Prostate gland (tissue), 2 donors: ENCODE results near the gene GPX3. TPM values are rescaled to one million over a fixed set of nuclear protein-coding genes. Genes with fewer than 3 reads are reported as not detected.

Source experiments
- DNase-seq: peaks from one replicate; pipeline ENCODE4 v3.0.0-alpha.2; 2019; ENCODE audit warnings: low spot score
- H3K27ac ChIP-seq, 2 donors: fragments of 200-600 bp; sonication (generic); 2 replicates each; pipeline ENCODE4 v1.5.1; 2017 to 2019
- H3K27me3 ChIP-seq: fragments of 200-600 bp; sonication (generic); replicated peaks from 2 replicates; pipeline ENCODE4 v1.5.1; 2019; ENCODE audit not compliant: insufficient read depth
- H3K36me3 ChIP-seq, 2 donors: fragments of 200-600 bp; sonication (generic); 1 replicate in 1 of 2; 2 replicates in 1 of 2; pipeline versions ENCODE4 v1.5.1 to v1.8.1; 2017 to 2019
- H3K4me1 ChIP-seq: fragments of 200-600 bp; sonication (generic); replicated peaks from 2 replicates; pipeline ENCODE4 v1.5.1; 2019
- H3K4me3 ChIP-seq, 2 donors: fragments of 200-600 bp; sonication (generic); 2 replicates each; pipeline ENCODE4 v1.5.1; 2017 to 2019
- H3K9me3 ChIP-seq: fragments of 200-600 bp; sonication (generic); 2 replicates; pipeline ENCODE4 v1.5.1; 2017
- POLR2A ChIP-seq: fragments of 450-650 bp; IDR thresholded peaks from one replicate; pipeline ENCODE4 v1.6.1; 2016; ENCODE audit warnings: antibody characterized with exemption, mild to moderate bottlenecking
- POLR2AphosphoS5 ChIP-seq: sonication (generic); formaldehyde crosslinking; IDR thresholded peaks from one replicate; pipeline ENCODE4 v1.6.1; 2017; ENCODE audit warnings: antibody characterized with exemption
- WGBS: methylation state at CpG from one replicate; pipeline ENCODE4 v1.1.5; 2018; 5-methylcytosine and 5-hydroxymethylcytosine counted together
- intact Hi-C: fragments of 100-400 bp; cut with DNase I; formaldehyde crosslinking; loops from one replicate; pipeline ENCODE4 v1.14.2; 2022
- total RNA-seq, 2 donors: library from RNA; depleted of rRNA; stranded (reverse); fragments of >200 nt; gene quantifications; one replicate each; pipeline ENCODE4 v1.1.0, GENCODE V29; 2016
- TF ChIP-seq, protein P1 (sequence below), 4 experiments: fragments of 200-600 bp in 2 of 4; fragments of 450-650 bp in 2 of 4; sonication (generic) in 2 of 4; IDR thresholded peaks; 1 replicate in 3 of 4; 2 replicates in 1 of 4; pipeline ENCODE4 v1.5.1; 2016 to 2019; ENCODE audit warnings: antibody characterized with exemption in 4 of 4, mild to moderate bottlenecking in 2 of 4, moderate library complexity in 2 of 4

The GPX3 gene
- total RNA-seq, 2 donors from 2014 or later: 195 to 270 TPM

DNA sequence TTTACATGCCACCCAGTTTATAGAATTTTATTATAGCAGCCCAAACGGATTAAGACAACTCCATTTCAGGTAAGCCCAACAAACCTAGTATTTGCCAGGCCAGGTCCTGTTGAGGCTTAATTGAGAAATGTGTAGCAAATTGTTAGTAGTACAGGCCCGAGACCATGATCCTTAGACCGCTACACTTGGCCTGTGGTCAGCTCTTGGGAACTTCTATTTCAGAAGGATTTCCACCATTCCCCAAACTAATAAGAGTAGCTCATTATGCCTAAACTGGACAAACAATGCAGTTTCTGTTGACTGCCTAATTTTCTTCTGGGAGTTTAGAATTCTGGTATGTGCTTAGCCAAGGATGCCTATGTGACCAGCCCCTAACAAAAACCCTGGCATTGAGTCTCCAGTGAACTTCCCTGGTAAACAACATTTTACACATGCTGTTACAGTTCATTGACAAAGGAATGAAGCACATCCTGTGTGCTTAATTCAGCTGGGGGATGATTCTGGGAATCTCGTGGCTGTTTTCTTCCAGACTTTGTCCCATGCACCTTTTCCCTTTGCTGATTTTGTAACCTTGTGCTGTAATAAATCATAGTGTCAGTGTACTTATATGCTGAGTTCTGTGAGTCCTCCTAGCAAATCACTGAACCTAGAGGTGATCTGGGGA lies 5.6 kb upstream of the GPX3 start:
- Histone ChIP-seq H3K27me3 (no peaks in the 10 kb centered on the region), H3K9me3 (no peaks in the 10 kb centered on the region), H3K36me3 (no peaks in the 10 kb centered on the region), H3K4me3 (no peak overlapping the region), H3K4me1 (peaks cover 6% of the 10 kb centered on the region), H3K27ac (peak overlapping the region; percentile 54 to 64)
- TF ChIP-seq, protein P1, sequence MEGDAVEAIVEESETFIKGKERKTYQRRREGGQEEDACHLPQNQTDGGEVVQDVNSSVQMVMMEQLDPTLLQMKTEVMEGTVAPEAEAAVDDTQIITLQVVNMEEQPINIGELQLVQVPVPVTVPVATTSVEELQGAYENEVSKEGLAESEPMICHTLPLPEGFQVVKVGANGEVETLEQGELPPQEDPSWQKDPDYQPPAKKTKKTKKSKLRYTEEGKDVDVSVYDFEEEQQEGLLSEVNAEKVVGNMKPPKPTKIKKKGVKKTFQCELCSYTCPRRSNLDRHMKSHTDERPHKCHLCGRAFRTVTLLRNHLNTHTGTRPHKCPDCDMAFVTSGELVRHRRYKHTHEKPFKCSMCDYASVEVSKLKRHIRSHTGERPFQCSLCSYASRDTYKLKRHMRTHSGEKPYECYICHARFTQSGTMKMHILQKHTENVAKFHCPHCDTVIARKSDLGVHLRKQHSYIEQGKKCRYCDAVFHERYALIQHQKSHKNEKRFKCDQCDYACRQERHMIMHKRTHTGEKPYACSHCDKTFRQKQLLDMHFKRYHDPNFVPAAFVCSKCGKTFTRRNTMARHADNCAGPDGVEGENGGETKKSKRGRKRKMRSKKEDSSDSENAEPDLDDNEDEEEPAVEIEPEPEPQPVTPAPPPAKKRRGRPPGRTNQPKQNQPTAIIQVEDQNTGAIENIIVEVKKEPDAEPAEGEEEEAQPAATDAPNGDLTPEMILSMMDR (IDR thresholded peaks at IDR 0.05): no peak
- TF ChIP-seq POLR2AphosphoS5 (peak; percentile 89), POLR2A (no peak)
- WGBS: 59% methylated on average over 4 of the region's 4 CpGs
- peak; percentile 62 for DNase-seq
- intact Hi-C loops: no loop called here

DNA sequence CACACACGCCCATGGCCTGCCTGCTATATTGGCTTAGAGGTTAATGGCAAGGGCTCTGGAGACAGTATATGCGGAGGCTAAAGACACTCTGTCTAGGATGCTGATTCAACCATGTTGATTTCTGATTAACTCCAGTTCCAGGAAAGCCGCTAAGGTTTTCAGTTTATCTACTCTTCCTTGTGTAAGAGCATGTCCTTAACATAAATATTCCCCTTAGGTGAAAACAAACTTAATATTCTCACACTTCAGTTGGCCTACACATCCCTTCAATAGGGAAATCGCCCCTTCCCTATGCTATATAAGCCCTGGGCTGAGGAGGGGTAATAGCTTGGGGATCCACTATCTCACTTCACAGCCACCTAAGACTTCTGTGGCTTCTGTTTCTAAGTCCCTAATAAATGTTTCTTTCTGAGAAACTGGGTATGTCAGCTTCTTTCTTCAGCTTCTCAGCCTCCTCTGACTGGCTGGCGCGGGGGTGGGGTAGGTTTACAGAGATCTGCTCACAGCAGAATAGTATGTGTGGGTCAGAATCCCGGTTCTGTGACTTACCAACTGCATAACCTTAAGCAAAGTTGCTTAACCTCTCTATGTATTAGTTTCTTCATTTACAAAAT lies 4.3 kb upstream of the GPX3 start:
- peak overlapping the region; percentile 24 to 64 for H3K27ac ChIP-seq
- H3K4me1 ChIP-seq: peaks cover 6% of the 10 kb centered on the region
- TF ChIP-seq POLR2A (no peak), POLR2AphosphoS5 (no peak)
- TF ChIP-seq, protein P1 (IDR thresholded peaks at IDR 0.05): no peak
- H3K36me3 ChIP-seq: no peaks in the 10 kb centered on the region
- intact Hi-C loops: no loop called here
- H3K27me3 ChIP-seq: no peaks in the 10 kb centered on the region
- no peaks in the 10 kb centered on the region for H3K9me3 ChIP-seq
- WGBS: 91% methylated on average over 7 of the region's 7 CpGs
- no peak overlapping the region for H3K4me3 ChIP-seq
- no peak for DNase-seq

- no peak overlapping the region for H3K4me3 ChIP-seq
- intact Hi-C loops: no loop called here
- no peaks in the 10 kb centered on the region for H3K9me3 ChIP-seq
- DNase-seq: peak; percentile 42
- no peaks in the 10 kb centered on the region for H3K36me3 ChIP-seq
- WGBS: 44% methylated on average over 5 of the region's 5 CpGs
- peaks cover 6% of the 10 kb centered on the region for H3K4me1 ChIP-seq
- TF ChIP-seq POLR2AphosphoS5 (peak; percentile 67), POLR2A (no peak)
- H3K27ac ChIP-seq: peak overlapping the region in 1 of 2 donors; percentile 24
- no peaks in the 10 kb centered on the region for H3K27me3 ChIP-seq
Measured at GRCh38 chr5:151016700-151017099, 3.7 kb upstream of the GPX3 start.

DNA sequence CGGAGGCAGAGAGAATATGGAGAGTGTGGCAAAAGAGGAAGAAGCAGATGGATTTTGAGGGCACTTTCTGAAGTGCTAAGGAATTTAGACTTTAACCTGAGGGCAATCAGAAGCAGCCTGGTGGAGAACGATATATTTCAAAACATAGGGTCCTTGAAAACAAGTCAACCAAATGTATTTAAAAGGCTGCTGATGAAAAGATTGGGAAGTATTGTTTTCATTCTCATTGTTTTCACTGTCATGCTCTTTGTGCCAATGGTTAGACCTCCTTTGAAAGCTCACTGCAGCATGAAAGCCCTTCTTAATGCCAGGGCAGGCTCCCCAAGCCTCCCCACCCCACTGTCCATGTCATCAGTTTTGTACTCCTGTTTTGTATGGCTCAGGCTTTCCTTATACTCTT lies 2.5 kb upstream of the GPX3 start:
- DNase-seq: no peak
- no peak overlapping the region for H3K4me3 ChIP-seq
- no peak for TF ChIP-seq POLR2A
- TF ChIP-seq, protein P1 (IDR thresholded peaks at IDR 0.05): no peak
- no peak for TF ChIP-seq POLR2AphosphoS5
- intact Hi-C loops: no loop called here
- no peaks in the 10 kb centered on the region for H3K36me3 ChIP-seq
- H3K27me3 ChIP-seq: no peaks in the 10 kb centered on the region
- H3K4me1 ChIP-seq: peaks cover 6% of the 10 kb centered on the region
- WGBS: 84% methylated on average over 2 of the region's 2 CpGs
- no peaks in the 10 kb centered on the region for H3K9me3 ChIP-seq
- no peak overlapping the region for H3K27ac ChIP-seq

DNA sequence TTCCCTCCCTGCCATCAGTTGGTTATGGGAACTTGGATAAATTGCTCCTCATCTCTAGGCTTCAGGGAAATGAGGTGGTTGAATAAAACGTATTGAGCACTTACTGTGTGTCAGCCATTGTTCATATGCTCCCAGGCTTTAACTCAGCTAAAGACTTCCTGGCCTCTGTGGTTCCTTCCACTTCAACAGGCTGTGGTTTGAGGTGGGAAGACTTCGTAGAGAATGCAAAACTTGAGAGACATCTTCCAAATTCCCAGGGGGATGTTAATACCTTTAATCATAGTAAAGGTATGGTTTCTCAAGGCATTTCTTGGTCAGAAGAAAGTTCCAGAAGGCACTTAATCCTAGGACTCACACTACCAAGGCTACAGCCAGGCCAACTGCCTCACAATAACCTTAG lies 1.5 kb upstream of the GPX3 start:
- Histone ChIP-seq H3K27me3 (no peaks in the 10 kb centered on the region), H3K4me3 (no peak overlapping the region), H3K27ac (no peak overlapping the region), H3K36me3 (no peaks in the 10 kb centered on the region), H3K9me3 (no peaks in the 10 kb centered on the region), H3K4me1 (peaks cover 12% of the 10 kb centered on the region)
- intact Hi-C loops: no loop called here
- TF ChIP-seq POLR2A (no peak), POLR2AphosphoS5 (no peak)
- TF ChIP-seq, protein P1 (IDR thresholded peaks at IDR 0.05): no peak
- DNase-seq: no peak
- 89% methylated on average over 2 of the region's 2 CpGs for WGBS
